CD1c-positive myeloid dendritic cell (primary cell): ENCODE data around the gene THSD4.

ENCODE experiments used
- DNase-seq: peaks from one replicate; pipeline ENCODE4 v3.0.0-alpha.2; 2016; ENCODE audit errors: extremely low spot score

Gene THSD4

GRCh38 chr15:71114887-71115566 is at the start of gene THSD4:
THSD4 (plus strand) TSS chr15:71115471.
- DNase-seq, result peak; percentile 59

- no peak for DNase-seq
Measured at GRCh38 chr15:71066983-71067382, 48.3 kb upstream of the THSD4 start.

- DNase-seq, result no peak
Measured at GRCh38 chr15:71069693-71070092, 45.6 kb upstream of the THSD4 start.

GRCh38 chr15:71071529-71071928 is 43.7 kb upstream of the THSD4 start:
- no peak for DNase-seq

GRCh38 chr15:71072423-71072822 is 42.8 kb upstream of the THSD4 start:
- DNase-seq, result no peak

GRCh38 chr15:71078506-71079207 is 36.6 kb upstream of the THSD4 start:
- DNase-seq, result no peak

GRCh38 chr15:71079208-71080044 is 35.8 kb upstream of the THSD4 start:
- no peak for DNase-seq

GRCh38 chr15:71080166-71080565 is 35.1 kb upstream of the THSD4 start:
- no peak for DNase-seq

GRCh38 chr15:71080705-71081104 is 34.6 kb upstream of the THSD4 start:
- no peak for DNase-seq

GRCh38 chr15:71082803-71083202 is 32.5 kb upstream of the THSD4 start:
- DNase-seq, result no peak

GRCh38 chr15:71083349-71083748 is 31.9 kb upstream of the THSD4 start:
- no peak for DNase-seq

GRCh38 chr15:71084264-71084663 is 31.0 kb upstream of the THSD4 start:
- no peak for DNase-seq

- no peak for DNase-seq
Measured at GRCh38 chr15:71085809-71086208, 29.5 kb upstream of the THSD4 start.

GRCh38 chr15:71088155-71088554 is 27.1 kb upstream of the THSD4 start:
- no peak for DNase-seq

GRCh38 chr15:71088683-71089082 is 26.6 kb upstream of the THSD4 start:
- no peak for DNase-seq

- DNase-seq, result no peak
Measured at GRCh38 chr15:71089801-71090200, 25.5 kb upstream of the THSD4 start.

- DNase-seq, result no peak
Measured at GRCh38 chr15:71091601-71092000, 23.7 kb upstream of the THSD4 start.

GRCh38 chr15:71092056-71092600 is 23.1 kb upstream of the THSD4 start:
- DNase-seq, result no peak

- no peak for DNase-seq
Measured at GRCh38 chr15:71093054-71094024, 21.9 kb upstream of the THSD4 start.

GRCh38 chr15:71094137-71094536 is 21.1 kb upstream of the THSD4 start:
- no peak for DNase-seq

GRCh38 chr15:71096676-71097075 is 18.6 kb upstream of the THSD4 start:
- DNase-seq, result no peak
